ENCODE results near the gene NUP62. TPM values are rescaled to one million over a fixed set of nuclear protein-coding genes. Genes with fewer than 3 reads are reported as not detected.

Gene NUP62
- polyA plus RNA-seq, 1 donor (not counting 4 experiments of a cell fraction or from before 2014, with no cell fraction given) = 12.9 TPM

- Histone ChIP-seq H2AFZ (ENCODE audit: control insufficient read depth, low read length) (no peak overlapping the region), H4K20me1 (ENCODE audit: control insufficient read depth, extremely low read depth, insufficient read depth, low read length) (peaks cover 9% of the 10 kb centered on the region), H3K9ac (ENCODE audit: control insufficient read depth, extremely low read depth, insufficient read depth, low read length) (no peak overlapping the region), H3K4me3 (ENCODE audit: control insufficient read depth in 2 of 3, extremely low read depth in 1 of 3, insufficient read depth in 2 of 3, low read depth in 1 of 3, low read length in 3 of 3) (no peak overlapping the region), H3K36me3 (ENCODE audit: control insufficient read depth in 2 of 2, extremely low read depth in 1 of 2, insufficient read depth in 2 of 2, low read length in 2 of 2) (peaks cover 16 to 32% of the 10 kb centered on the region in 2 experiments), H3K4me1 (ENCODE audit: control insufficient read depth, extremely low read depth, insufficient read depth, low read length) (peaks cover 23% of the 10 kb centered on the region), H3K27me3 (ENCODE audit: control insufficient read depth, extremely low read depth, insufficient read depth, low read length) (no peaks in the 10 kb centered on the region), H3K9me3 (ENCODE audit: control insufficient read depth, low read depth, low read length) (no peaks in the 10 kb centered on the region), H3K4me2 (ENCODE audit: control insufficient read depth, extremely low read depth, insufficient read depth, low read depth, low read length) (no peak overlapping the region), H3K27ac (ENCODE audit: control insufficient read depth, insufficient read depth, low read length) (no peak overlapping the region), H3K9me1 (ENCODE audit: control insufficient read depth, extremely low read depth, insufficient read depth, low read length) (no peaks in the 10 kb centered on the region), H3K79me2 (ENCODE audit: control insufficient read depth, insufficient read depth, low read length) (peaks cover 37% of the 10 kb centered on the region)
- FAIRE-seq (no peak), DNase-seq (ENCODE audit: low read depth, low spot score) (no peak)
- dilution Hi-C loops (cut with MboI; ENCODE audit: extremely low pct_ligation_motif_present, low sequenced_read_pairs) = no loop called here
- no peak for TF ChIP-seq EZH2 (IDR thresholded peaks at IDR 0.05; ENCODE audit: low read length)
Measured at GRCh38 chr19:49864890-49865289, 64.4 kb downstream of the NUP62 start.

DNA sequence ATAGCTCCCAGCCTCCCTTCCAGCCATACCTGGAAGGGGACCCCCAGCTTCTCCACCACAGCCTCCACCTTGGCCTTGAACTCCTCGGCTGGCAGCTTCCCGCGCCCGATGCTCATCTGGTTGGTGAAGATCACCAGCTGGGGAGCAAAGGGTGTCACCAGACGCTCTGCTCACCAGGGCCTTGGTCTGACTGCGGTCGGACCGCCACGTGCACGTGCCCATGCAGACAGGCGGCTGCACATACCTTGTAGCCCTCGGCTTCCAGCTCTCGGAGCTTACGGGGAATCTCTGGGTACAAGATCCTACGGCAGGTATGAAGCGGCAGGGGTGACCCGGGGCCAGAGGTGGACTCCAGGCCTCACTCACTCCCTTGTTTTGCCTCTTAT lies 65.4 kb downstream of the NUP62 start:
- DNase-seq (ENCODE audit: low read depth, low spot score) = no peak
- Histone ChIP-seq H3K9ac (ENCODE audit: control insufficient read depth, extremely low read depth, insufficient read depth, low read length) (no peak overlapping the region), H3K36me3 (ENCODE audit: control insufficient read depth in 2 of 2, extremely low read depth in 1 of 2, insufficient read depth in 2 of 2, low read length in 2 of 2) (peaks cover 18 to 38% of the 10 kb centered on the region in 2 experiments), H3K27me3 (ENCODE audit: control insufficient read depth, extremely low read depth, insufficient read depth, low read length) (no peaks in the 10 kb centered on the region), H3K4me2 (ENCODE audit: control insufficient read depth, extremely low read depth, insufficient read depth, low read depth, low read length) (no peak overlapping the region), H3K79me2 (ENCODE audit: control insufficient read depth, insufficient read depth, low read length) (peaks cover 37% of the 10 kb centered on the region), H2AFZ (ENCODE audit: control insufficient read depth, low read length) (no peak overlapping the region), H3K9me1 (ENCODE audit: control insufficient read depth, extremely low read depth, insufficient read depth, low read length) (no peaks in the 10 kb centered on the region), H3K9me3 (ENCODE audit: control insufficient read depth, low read depth, low read length) (no peaks in the 10 kb centered on the region), H3K4me3 (ENCODE audit: control insufficient read depth in 2 of 3, extremely low read depth in 1 of 3, insufficient read depth in 2 of 3, low read depth in 1 of 3, low read length in 3 of 3) (no peak overlapping the region), H3K4me1 (ENCODE audit: control insufficient read depth, extremely low read depth, insufficient read depth, low read length) (peaks cover 23% of the 10 kb centered on the region), H3K27ac (ENCODE audit: control insufficient read depth, insufficient read depth, low read length) (no peak overlapping the region), H4K20me1 (ENCODE audit: control insufficient read depth, extremely low read depth, insufficient read depth, low read length) (peaks cover 9% of the 10 kb centered on the region)
- no peak for FAIRE-seq
- dilution Hi-C loops (cut with MboI; ENCODE audit: extremely low pct_ligation_motif_present, low sequenced_read_pairs) = no loop called here
- TF ChIP-seq CTCF (optimal IDR thresholded peaks at IDR 0.05 in 1 of 3, IDR thresholded peaks at IDR 0.05 in 1 of 3, conservative IDR thresholded peaks at IDR 0.05 in 1 of 3; ENCODE audit: extremely low read depth in 1 of 3, insufficient read depth in 2 of 3, low read length in 3 of 3) = no peak
- no peak for TF ChIP-seq EZH2 (IDR thresholded peaks at IDR 0.05; ENCODE audit: low read length)

GRCh38 chr19:49863254-49863934 lies 65.9 kb downstream of the NUP62 start:
- no peaks in the 10 kb centered on the region for H3K27me3 ChIP-seq (ENCODE audit: control insufficient read depth, extremely low read depth, insufficient read depth, low read length)
- no peak overlapping the region for H3K27ac ChIP-seq (ENCODE audit: control insufficient read depth, insufficient read depth, low read length)
- H4K20me1 ChIP-seq (ENCODE audit: control insufficient read depth, extremely low read depth, insufficient read depth, low read length) = peaks cover 11% of the 10 kb centered on the region
- no peak overlapping the region for H3K4me3 ChIP-seq (ENCODE audit: control insufficient read depth in 2 of 3, extremely low read depth in 1 of 3, insufficient read depth in 2 of 3, low read depth in 1 of 3, low read length in 3 of 3)
- dilution Hi-C loops (cut with MboI; ENCODE audit: extremely low pct_ligation_motif_present, low sequenced_read_pairs) = no loop called here
- FAIRE-seq (no peak), DNase-seq (ENCODE audit: low read depth, low spot score) (no peak)
- TF ChIP-seq EZH2 (IDR thresholded peaks at IDR 0.05; ENCODE audit: low read length) (no peak), CTCF (optimal IDR thresholded peaks at IDR 0.05 in 1 of 3, IDR thresholded peaks at IDR 0.05 in 1 of 3, conservative IDR thresholded peaks at IDR 0.05 in 1 of 3; ENCODE audit: extremely low read depth in 1 of 3, insufficient read depth in 2 of 3, low read length in 3 of 3) (no peak)
- peaks cover 23% of the 10 kb centered on the region for H3K4me1 ChIP-seq (ENCODE audit: control insufficient read depth, extremely low read depth, insufficient read depth, low read length)
- H3K9me3 ChIP-seq (ENCODE audit: control insufficient read depth, low read depth, low read length) = no peaks in the 10 kb centered on the region
- H3K4me2 ChIP-seq (ENCODE audit: control insufficient read depth, extremely low read depth, insufficient read depth, low read depth, low read length) = no peak overlapping the region
- H3K79me2 ChIP-seq (ENCODE audit: control insufficient read depth, insufficient read depth, low read length) = peaks cover 37% of the 10 kb centered on the region
- H3K9ac ChIP-seq (ENCODE audit: control insufficient read depth, extremely low read depth, insufficient read depth, low read length) = no peak overlapping the region
- no peak overlapping the region for H2AFZ ChIP-seq (ENCODE audit: control insufficient read depth, low read length)
- no peaks in the 10 kb centered on the region for H3K9me1 ChIP-seq (ENCODE audit: control insufficient read depth, extremely low read depth, insufficient read depth, low read length)
- H3K36me3 ChIP-seq (ENCODE audit: control insufficient read depth in 2 of 2, extremely low read depth in 1 of 2, insufficient read depth in 2 of 2, low read length in 2 of 2) = peaks cover 21 to 43% of the 10 kb centered on the region in 2 experiments

Measured in keratinocyte (primary cell).